K562 (cell line): Measurements from ENCODE around the gene MRPL55. TPM values are rescaled to one million over a fixed set of nuclear protein-coding genes. Genes with fewer than 3 reads are reported as not detected.

Source experiments
- KLF1 ChIP-seq: fragments of 450-650 bp; IDR thresholded peaks from 2 replicates; pipeline ENCODE4 v1.6.1; 2016; ENCODE audit warnings: missing genetic modification characterization, missing compliant biosample characterization
- NFIC ChIP-seq: fragments of 450-650 bp; IDR thresholded peaks from 2 replicates; pipeline ENCODE4 v1.6.1; 2017; ENCODE audit warnings: mild to moderate bottlenecking, inconsistent platforms
- PPARD ChIP-seq: fragments of 250-450 bp; sonication (Bioruptor Pico); IDR thresholded peaks from 2 replicates; pipeline ENCODE4 v1.8.0; 2022; ENCODE audit warnings: inconsistent platforms, mild to moderate bottlenecking, moderate library complexity
- SMARCE1 ChIP-seq: fragments of 450-650 bp; IDR thresholded peaks from 2 replicates; pipeline ENCODE4 v1.7.1; 2016; ENCODE audit warnings: mild to moderate bottlenecking
- SPI1 ChIP-seq: IDR thresholded peaks from 2 replicates; pipeline ENCODE4 v1.6.1; 2011; ENCODE audit warnings: low read depth, low read length, control low read depth, borderline replicate concordance
- TEAD4 ChIP-seq, 2 experiments: sonication (generic) in 1 of 2; formaldehyde crosslinking in 1 of 2; IDR thresholded peaks; 2 replicates each; pipeline versions ENCODE4 v1.6.1 to v1.8.0; 2012 to 2022; ENCODE audit warnings: borderline replicate concordance in 1 of 2, inconsistent platforms in 1 of 2, low read length in 1 of 2, mild to moderate bottlenecking in 1 of 2, missing genetic modification reagents in 1 of 2
- ZC3H11A ChIP-seq: IDR thresholded peaks from 2 replicates; pipeline ENCODE4 v1.6.1; 2012; ENCODE audit warnings: low read depth, low read length, improper control_type of control experiment
- ZFP36 ChIP-seq: fragments of 150-350 bp; IDR thresholded peaks from 2 replicates; pipeline ENCODE4 v1.6.1; 2018; ENCODE audit warnings: low read length, low read depth; ENCODE audit not compliant: partially characterized antibody
- ZNF165 ChIP-seq: fragments of 250-450 bp; sonication (Bioruptor Pico); IDR thresholded peaks from 2 replicates; pipeline ENCODE4 v1.4.0; 2020; ENCODE audit warnings: borderline replicate concordance
- ZNF24 ChIP-seq: fragments of 450-650 bp; IDR thresholded peaks from 2 replicates; pipeline ENCODE4 v1.6.1; 2016
- polyA plus RNA-seq, 8 experiments: library from polyadenylated mRNA; depleted of rRNA in 4 of 8; stranded (reverse) in 5 of 8; unstranded in 3 of 8; fragments of >200 nt; fragmentation: Nextera tagmentation in 2 of 8; fragmentation: Illumina TruSeq in 1 of 8; extraction: Ambion mirVana in 2 of 8; extraction: Trizol in 1 of 8; gene quantifications; 2 replicates each; pipeline versions ENCODE4 v1.2.1 to v1.2.3, GENCODE V29; 2011 to 2014; ENCODE audit warnings: inconsistent platforms in 1 of 8, missing spikeins in 1 of 8
- total RNA-seq, 7 experiments: library from RNA; depleted of rRNA in 6 of 7; stranded (reverse); fragments of >200 nt in 6 of 7; fragmentation: Illumina TruSeq in 2 of 7; extraction: Trizol in 2 of 7; gene quantifications; 2 replicates each; pipeline versions ENCODE4 v1.2.1 to v1.2.3, GENCODE V29; 2011 to 2021; ENCODE audit warnings: low replicate concordance in 1 of 7
- TF ChIP-seq, protein P1 (sequence below): sonication (generic); formaldehyde crosslinking; IDR thresholded peaks from 2 replicates; pipeline ENCODE4 v1.8.0; 2022; ENCODE audit warnings: mild to moderate bottlenecking, missing genetic modification reagents
- TF ChIP-seq, protein P2 (sequence below): sonication (generic); formaldehyde crosslinking; IDR thresholded peaks from 2 replicates; pipeline ENCODE4 v1.9.0; 2022; ENCODE audit warnings: mild to moderate bottlenecking, missing genetic modification reagents
- TF ChIP-seq, protein P3 (sequence below): fragments of 250-450 bp; sonication (Bioruptor Pico); IDR thresholded peaks from 2 replicates; pipeline ENCODE4 v1.4.0; 2020
- TF ChIP-seq, protein P4 (sequence below): sonication (generic); formaldehyde crosslinking; IDR thresholded peaks from 2 replicates; pipeline ENCODE4 v1.4.0; 2020; ENCODE audit warnings: mild to moderate bottlenecking, missing genetic modification reagents

MRPL55 gene
- total and polyA plus RNA-seq, 9 of the 15 experiments (the other 6 are each of a cell fraction or from before 2014, with no cell fraction given), result 34.9 to 228 (median 81.0) TPM

DNA sequence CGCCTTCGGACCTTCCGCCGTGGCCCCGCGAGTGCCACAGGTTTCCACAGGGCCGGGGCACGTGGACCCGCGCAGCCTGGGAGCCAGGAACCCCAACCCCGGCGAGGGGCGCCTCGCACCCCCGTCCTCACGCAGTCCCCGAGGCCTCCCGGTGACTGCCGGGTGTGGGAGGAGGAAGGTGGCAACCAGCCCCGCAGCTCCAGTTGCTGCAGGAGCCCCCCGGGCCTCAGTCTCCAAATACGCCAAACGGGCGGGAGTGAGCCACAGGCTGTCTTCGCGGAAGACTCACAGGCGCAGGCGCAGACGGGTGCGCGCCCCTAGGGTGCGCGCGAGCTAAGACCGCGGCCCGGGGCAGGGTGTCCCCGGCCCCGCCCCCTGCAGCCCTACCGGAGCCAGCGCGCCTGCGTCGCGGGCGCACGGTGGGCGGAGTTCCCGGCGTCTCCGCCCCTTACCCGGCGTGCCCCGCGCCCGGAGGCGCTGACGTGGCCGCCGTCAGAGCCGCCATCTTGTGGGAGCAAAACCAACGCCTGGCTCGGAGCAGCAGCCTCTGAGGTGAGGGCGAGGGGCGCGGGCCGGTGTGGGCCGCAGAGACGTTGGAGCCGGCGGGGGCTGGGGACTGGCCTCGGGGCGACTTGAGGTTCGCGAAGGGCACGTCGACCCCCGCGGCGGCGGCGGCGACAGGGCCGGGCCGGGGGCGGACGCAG lies 26.7 kb downstream of the MRPL55 start, which contains the start of gene ARF1 (continued):
- TF ChIP-seq, protein P1, sequence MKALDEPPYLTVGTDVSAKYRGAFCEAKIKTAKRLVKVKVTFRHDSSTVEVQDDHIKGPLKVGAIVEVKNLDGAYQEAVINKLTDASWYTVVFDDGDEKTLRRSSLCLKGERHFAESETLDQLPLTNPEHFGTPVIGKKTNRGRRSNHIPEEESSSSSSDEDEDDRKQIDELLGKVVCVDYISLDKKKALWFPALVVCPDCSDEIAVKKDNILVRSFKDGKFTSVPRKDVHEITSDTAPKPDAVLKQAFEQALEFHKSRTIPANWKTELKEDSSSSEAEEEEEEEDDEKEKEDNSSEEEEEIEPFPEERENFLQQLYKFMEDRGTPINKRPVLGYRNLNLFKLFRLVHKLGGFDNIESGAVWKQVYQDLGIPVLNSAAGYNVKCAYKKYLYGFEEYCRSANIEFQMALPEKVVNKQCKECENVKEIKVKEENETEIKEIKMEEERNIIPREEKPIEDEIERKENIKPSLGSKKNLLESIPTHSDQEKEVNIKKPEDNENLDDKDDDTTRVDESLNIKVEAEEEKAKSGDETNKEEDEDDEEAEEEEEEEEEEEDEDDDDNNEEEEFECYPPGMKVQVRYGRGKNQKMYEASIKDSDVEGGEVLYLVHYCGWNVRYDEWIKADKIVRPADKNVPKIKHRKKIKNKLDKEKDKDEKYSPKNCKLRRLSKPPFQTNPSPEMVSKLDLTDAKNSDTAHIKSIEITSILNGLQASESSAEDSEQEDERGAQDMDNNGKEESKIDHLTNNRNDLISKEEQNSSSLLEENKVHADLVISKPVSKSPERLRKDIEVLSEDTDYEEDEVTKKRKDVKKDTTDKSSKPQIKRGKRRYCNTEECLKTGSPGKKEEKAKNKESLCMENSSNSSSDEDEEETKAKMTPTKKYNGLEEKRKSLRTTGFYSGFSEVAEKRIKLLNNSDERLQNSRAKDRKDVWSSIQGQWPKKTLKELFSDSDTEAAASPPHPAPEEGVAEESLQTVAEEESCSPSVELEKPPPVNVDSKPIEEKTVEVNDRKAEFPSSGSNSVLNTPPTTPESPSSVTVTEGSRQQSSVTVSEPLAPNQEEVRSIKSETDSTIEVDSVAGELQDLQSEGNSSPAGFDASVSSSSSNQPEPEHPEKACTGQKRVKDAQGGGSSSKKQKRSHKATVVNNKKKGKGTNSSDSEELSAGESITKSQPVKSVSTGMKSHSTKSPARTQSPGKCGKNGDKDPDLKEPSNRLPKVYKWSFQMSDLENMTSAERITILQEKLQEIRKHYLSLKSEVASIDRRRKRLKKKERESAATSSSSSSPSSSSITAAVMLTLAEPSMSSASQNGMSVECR (CRISPR knock-in tag), result peak; percentile 57; the same call in 1 of the 2 replicates
- TF ChIP-seq, protein P2, sequence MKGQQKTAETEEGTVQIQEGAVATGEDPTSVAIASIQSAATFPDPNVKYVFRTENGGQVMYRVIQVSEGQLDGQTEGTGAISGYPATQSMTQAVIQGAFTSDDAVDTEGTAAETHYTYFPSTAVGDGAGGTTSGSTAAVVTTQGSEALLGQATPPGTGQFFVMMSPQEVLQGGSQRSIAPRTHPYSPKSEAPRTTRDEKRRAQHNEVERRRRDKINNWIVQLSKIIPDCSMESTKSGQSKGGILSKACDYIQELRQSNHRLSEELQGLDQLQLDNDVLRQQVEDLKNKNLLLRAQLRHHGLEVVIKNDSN, result peak; percentile 41; the same call in 1 of the 2 replicates
- TF ChIP-seq ZFP36 (no peak), SMARCE1 (no peak), ZC3H11A (0 out of 2 replicates have a peak, but pooled peaks have one; percentile 79), TEAD4 (IDR thresholded peaks at IDR 0.05; ENCODE audit: low read length) (no peak), TEAD4 (CRISPR knock-in tag; IDR thresholded peaks at IDR 0.05; ENCODE audit: borderline replicate concordance) (no peak), SPI1 (no peak), ZNF165 (CRISPR knock-in tag) (0 out of 2 replicates have a peak, but pooled peaks have one; percentile 55), ZNF24 (no peak), PPARD (CRISPR knock-in tag) (no peak), NFIC (no peak), KLF1 (tag) (no peak; the same call in 1 of the 2 replicates)
- TF ChIP-seq, protein P3, sequence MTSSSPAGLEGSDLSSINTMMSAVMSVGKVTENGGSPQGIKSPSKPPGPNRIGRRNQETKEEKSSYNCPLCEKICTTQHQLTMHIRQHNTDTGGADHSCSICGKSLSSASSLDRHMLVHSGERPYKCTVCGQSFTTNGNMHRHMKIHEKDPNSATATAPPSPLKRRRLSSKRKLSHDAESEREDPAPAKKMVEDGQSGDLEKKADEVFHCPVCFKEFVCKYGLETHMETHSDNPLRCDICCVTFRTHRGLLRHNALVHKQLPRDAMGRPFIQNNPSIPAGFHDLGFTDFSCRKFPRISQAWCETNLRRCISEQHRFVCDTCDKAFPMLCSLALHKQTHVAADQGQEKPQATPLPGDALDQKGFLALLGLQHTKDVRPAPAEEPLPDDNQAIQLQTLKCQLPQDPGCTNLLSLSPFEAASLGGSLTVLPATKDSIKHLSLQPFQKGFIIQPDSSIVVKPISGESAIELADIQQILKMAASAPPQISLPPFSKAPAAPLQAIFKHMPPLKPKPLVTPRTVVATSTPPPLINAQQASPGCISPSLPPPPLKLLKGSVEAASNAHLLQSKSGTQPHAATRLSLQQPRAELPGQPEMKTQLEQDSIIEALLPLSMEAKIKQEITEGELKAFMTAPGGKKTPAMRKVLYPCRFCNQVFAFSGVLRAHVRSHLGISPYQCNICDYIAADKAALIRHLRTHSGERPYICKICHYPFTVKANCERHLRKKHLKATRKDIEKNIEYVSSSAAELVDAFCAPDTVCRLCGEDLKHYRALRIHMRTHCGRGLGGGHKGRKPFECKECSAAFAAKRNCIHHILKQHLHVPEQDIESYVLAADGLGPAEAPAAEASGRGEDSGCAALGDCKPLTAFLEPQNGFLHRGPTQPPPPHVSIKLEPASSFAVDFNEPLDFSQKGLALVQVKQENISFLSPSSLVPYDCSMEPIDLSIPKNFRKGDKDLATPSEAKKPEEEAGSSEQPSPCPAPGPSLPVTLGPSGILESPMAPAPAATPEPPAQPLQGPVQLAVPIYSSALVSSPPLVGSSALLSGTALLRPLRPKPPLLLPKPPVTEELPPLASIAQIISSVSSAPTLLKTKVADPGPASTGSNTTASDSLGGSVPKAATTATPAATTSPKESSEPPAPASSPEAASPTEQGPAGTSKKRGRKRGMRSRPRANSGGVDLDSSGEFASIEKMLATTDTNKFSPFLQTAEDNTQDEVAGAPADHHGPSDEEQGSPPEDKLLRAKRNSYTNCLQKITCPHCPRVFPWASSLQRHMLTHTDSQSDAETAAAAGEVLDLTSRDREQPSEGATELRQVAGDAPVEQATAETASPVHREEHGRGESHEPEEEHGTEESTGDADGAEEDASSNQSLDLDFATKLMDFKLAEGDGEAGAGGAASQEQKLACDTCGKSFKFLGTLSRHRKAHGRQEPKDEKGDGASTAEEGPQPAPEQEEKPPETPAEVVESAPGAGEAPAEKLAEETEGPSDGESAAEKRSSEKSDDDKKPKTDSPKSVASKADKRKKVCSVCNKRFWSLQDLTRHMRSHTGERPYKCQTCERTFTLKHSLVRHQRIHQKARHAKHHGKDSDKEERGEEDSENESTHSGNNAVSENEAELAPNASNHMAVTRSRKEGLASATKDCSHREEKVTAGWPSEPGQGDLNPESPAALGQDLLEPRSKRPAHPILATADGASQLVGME (CRISPR knock-in tag), result peak; percentile 94
- TF ChIP-seq, protein P4, sequence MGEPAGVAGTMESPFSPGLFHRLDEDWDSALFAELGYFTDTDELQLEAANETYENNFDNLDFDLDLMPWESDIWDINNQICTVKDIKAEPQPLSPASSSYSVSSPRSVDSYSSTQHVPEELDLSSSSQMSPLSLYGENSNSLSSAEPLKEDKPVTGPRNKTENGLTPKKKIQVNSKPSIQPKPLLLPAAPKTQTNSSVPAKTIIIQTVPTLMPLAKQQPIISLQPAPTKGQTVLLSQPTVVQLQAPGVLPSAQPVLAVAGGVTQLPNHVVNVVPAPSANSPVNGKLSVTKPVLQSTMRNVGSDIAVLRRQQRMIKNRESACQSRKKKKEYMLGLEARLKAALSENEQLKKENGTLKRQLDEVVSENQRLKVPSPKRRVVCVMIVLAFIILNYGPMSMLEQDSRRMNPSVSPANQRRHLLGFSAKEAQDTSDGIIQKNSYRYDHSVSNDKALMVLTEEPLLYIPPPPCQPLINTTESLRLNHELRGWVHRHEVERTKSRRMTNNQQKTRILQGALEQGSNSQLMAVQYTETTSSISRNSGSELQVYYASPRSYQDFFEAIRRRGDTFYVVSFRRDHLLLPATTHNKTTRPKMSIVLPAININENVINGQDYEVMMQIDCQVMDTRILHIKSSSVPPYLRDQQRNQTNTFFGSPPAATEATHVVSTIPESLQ (CRISPR knock-in tag), result peak; percentile 97
